GM21723 (cell line): ENCODE data around the gene FAM81A.
"Not testable (repeated sequence)": the region's sequence is repeated elsewhere in the genome, so short reads cannot be mapped to it uniquely, and the experiment has no call there.

Source experiments
- ATAC-seq: cut with Tn5 transposase; IDR thresholded peaks from one replicate; pipeline ENCODE4 v1.9.1; 2021; ENCODE audit warnings: mild to moderate bottlenecking, moderate library complexity; ENCODE audit not compliant: unreplicated experiment

FAM81A gene

GRCh38 chr15:59424616-59425015 lies 13.4 kb upstream of the FAM81A start:
- no peak for ATAC-seq

DNA sequence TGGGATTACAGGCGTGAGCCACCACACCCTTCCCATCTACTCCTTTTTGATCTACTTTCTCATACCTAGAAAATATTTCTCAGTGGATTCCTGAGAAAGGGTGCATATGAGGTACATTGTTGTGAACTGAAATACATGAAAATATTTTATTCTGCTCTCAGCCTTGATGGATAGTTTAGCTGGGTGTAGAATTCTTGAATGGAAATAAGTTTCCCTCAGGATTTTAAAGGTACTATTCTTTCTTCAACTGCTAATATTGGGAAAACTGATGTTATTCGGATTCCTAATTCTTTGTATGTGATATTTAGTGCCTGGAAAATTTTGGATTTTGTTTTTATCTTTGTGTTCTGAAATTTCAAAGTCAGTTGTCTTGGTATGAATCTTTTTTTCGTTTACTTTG lies 9.1 kb upstream of the FAM81A start:
- not testable (repeated sequence) for ATAC-seq

DNA sequence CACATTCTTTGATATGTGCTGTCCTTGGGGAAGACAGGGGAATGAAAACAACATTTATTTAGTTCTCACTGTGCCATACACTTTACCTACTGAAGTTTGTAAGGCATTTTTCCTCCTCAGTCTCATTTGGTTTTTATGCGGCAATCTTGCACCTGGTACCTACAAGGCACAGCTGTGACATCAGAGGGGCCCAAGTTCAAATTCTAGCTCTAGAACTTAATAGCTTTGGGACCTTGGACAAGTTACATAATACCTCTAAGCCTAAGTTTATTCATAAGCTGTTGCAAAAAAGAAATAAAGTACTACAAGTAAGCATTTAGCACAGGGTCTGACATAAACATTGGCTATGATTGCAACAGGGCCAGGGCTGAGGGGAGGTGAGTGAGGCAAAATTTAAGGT lies 5.6 kb upstream of the FAM81A start:
- ATAC-seq: no peak

DNA sequence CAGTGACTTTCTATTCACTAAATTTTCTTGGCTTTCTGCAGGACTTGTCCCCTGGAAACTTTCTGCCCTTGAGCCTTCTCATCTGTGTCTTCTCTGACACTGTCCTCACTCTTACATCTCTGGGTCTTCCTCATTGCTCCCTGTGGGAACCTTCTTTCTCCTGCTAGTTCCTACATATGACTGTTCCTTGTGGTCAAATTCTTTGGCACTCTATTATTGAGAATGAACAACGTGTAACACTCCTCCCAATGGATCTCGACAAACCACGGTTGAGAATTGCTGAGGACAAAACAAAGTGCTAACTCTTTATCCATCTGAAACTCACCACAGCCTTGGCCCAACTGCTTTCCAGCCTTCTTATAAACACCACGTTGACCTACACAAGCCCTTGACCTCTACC lies 3.5 kb upstream of the FAM81A start:
- no peak for ATAC-seq

- no peak for ATAC-seq
These were observed 1.2 kb upstream of the FAM81A start for GRCh38 chr15:59436774-59437141.

GRCh38 chr15:59437142-59437816 lies 707 bp upstream of the FAM81A start:
- ATAC-seq: no peak

- no peak for ATAC-seq
These were observed 772 bp downstream of the FAM81A start for GRCh38 chr15:59438625-59439290.

- ATAC-seq: no peak
These were observed 1.6 kb downstream of the FAM81A start for GRCh38 chr15:59439576-59439975.

DNA sequence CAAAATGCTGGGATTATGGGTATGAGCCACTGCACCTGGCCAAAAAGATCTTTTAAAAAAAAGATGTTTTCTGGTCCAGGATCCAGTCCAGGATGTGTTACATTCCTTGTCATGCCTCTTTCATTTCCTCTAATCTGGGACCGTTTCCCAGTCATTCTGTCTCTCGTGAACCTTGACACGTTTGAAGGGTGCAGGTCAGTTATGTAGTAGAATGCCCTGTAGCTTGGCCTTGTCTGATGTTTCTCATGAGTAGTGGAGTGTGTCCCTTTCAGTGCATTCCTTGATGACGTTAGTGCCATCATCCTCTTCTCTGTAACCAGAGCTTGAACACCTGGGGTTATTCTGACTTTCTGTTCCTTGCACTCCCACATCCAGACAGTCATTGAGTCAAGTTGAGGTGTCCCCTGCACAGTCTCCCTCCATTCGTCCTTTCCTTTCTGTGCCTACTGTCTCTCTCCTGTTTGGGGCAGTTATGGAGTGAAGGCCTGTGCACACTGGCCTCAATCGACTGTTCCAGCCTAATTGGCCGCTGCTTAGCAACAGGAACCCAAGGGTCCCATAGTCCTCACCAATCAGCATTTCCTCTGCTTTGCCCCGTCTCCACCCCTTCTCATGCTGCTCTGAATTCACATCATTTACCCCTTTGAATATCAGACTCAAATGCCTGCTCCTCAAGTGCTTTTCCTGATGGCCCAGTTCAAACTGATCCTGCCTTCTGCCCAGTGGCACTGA lies 5.5 kb downstream of the FAM81A start:
- ATAC-seq: no peak

- no peak for ATAC-seq
These were observed 6.3 kb downstream of the FAM81A start for GRCh38 chr15:59444081-59444835.

DNA sequence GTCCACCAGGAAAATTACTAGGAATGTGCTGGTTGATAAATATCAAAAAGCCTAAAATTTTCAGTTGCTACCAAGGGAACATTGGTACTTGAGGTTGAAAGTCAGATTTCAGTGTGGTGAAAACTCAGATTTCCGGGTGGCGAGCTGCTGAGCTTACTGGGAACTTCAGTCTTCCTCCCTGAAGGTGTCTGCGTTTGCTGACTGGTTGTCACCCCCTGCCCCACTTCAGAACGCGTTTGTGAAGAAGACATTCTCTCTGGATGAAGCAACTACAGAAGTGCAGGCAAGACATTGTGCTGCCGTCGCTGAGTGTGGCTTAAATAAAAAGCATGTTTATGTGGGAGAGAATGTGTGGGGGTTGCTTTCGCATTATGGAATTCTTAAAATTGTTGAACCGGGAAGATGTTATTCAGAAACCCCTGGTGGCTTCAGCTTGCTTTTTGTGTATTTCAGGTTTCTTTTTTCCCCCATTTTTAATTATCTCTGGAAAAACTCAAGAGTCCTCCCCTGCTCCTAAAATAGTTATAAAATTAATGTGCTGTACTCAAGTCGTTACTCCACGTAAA lies 7.1 kb downstream of the FAM81A start:
- ATAC-seq: no peak

GRCh38 chr15:59446232-59446957 lies 8.4 kb downstream of the FAM81A start:
- no peak for ATAC-seq

- ATAC-seq: no peak
These were observed 9.4 kb downstream of the FAM81A start for GRCh38 chr15:59447367-59447766.

- no peak for ATAC-seq
These were observed 10.9 kb downstream of the FAM81A start for GRCh38 chr15:59448871-59449270.

GRCh38 chr15:59453474-59454215 lies 15.7 kb downstream of the FAM81A start:
- ATAC-seq: no peak

DNA sequence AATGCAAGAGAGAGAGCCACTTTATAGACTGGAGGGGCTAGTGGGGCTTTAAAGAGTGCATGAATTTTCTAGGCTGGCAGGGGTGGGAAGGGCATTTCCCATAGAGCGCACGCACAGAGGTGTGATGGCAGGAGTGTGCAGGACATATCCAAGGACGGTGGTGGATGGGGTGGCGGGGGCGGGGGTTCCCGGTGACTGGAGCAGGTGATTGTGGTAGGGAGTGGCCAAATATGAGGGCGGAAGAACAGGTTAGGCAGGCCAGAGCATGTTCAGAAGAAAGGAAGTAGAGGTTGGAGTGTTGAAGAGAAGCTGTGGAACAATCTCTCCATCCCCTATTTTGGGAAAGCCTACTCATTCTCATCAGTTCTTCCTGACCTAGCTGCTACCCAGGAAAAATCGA lies 18.1 kb downstream of the FAM81A start:
- no peak for ATAC-seq

- no peak for ATAC-seq
These were observed 19.1 kb downstream of the FAM81A start for GRCh38 chr15:59457103-59457502.

- no peak for ATAC-seq
These were observed 23.5 kb downstream of the FAM81A start for GRCh38 chr15:59461521-59461920.

- no peak for ATAC-seq
These were observed 35.2 kb downstream of the FAM81A start for GRCh38 chr15:59473226-59473625.

GRCh38 chr15:59475161-59475560 lies 37.2 kb downstream of the FAM81A start:
- not testable (repeated sequence) for ATAC-seq
